Thoracic aorta (tissue), 2 donors: ENCODE measurements around the gene PPP1R13B. TPM values are rescaled to one million over a fixed set of nuclear protein-coding genes. Genes with fewer than 3 reads are reported as not detected.

ENCODE experiments used
- ATAC-seq: fragments of 150-250 bp; one replicate; pipeline ENCODE4 v1.8.0; 2017; ENCODE audit warnings: low read depth; ENCODE audit not compliant: insufficient number of reproducible peaks, low FRiP score
- DNase-seq: peaks from one replicate; pipeline ENCODE4 v3.0.0-alpha.2; 2020; ENCODE audit warnings: low spot score
- H3K27ac ChIP-seq, 2 donors: fragments of 200-600 bp; sonication (generic); 1 replicate in 1 of 2; 2 replicates in 1 of 2; pipeline ENCODE4 v1.5.1; 2016; ENCODE audit warnings: mild to moderate bottlenecking in 2 of 2, moderate library complexity in 2 of 2
- H3K27me3 ChIP-seq: fragments of 200-600 bp; sonication (generic); replicated peaks from 2 replicates; pipeline ENCODE4 v1.6.0; 2016; ENCODE audit warnings: mild to moderate bottlenecking; ENCODE audit not compliant: insufficient read depth
- H3K36me3 ChIP-seq: fragments of 200-600 bp; sonication (generic); one replicate; pipeline ENCODE4 v1.5.1; 2016
- H3K4me1 ChIP-seq, 2 donors: fragments of 200-600 bp; sonication (generic); 1 replicate in 1 of 2; 2 replicates in 1 of 2; pipeline versions ENCODE4 v1.5.1 to v1.6.0; 2016; ENCODE audit warnings: low read depth in 2 of 2, mild to moderate bottlenecking in 1 of 2; ENCODE audit not compliant: control insufficient read depth in 1 of 2
- H3K4me3 ChIP-seq: fragments of 200-600 bp; sonication (generic); 2 replicates; pipeline ENCODE4 v1.5.1; 2016; ENCODE audit warnings: mild to moderate bottlenecking
- H3K9me3 ChIP-seq: fragments of 200-600 bp; sonication (generic); 2 replicates; pipeline ENCODE4 v1.5.1; 2016
- CTCF ChIP-seq: fragments of 200-600 bp; sonication (generic); IDR thresholded peaks from one replicate; pipeline ENCODE4 v1.5.1; 2019; ENCODE audit warnings: antibody characterized with exemption
- total RNA-seq, 2 donors: library from RNA; depleted of rRNA; stranded (reverse); fragments of >200 nt; gene quantifications; one replicate each; pipeline versions ENCODE4 v1.1.0 to v1.2.3, GENCODE V29; 2016

PPP1R13B gene
- total RNA-seq, 2 donors from 2014 or later, result 10.7 to 15.3 TPM

- peaks cover 8 to 24% of the 10 kb centered on the region in 2 donors for H3K4me1 ChIP-seq
- no peaks in the 10 kb centered on the region for H3K36me3 ChIP-seq
- peak overlapping the region; percentile 72 for H3K4me3 ChIP-seq
- H3K9me3 ChIP-seq, result no peaks in the 10 kb centered on the region
- ATAC-seq (peak; percentile 42), DNase-seq (no peak)
- no peaks in the 10 kb centered on the region for H3K27me3 ChIP-seq
- H3K27ac ChIP-seq, result peak overlapping the region in 1 of 2 donors; percentile 10
- no peak for TF ChIP-seq CTCF
Measured at GRCh38 chr14:103871596-103872480, 24.5 kb upstream of the PPP1R13B start.

- no peak overlapping the region for H3K4me3 ChIP-seq
- ATAC-seq, result no peak
- peaks cover 8 to 24% of the 10 kb centered on the region in 2 donors for H3K4me1 ChIP-seq
- no peak for DNase-seq
- H3K9me3 ChIP-seq, result no peaks in the 10 kb centered on the region
- H3K27me3 ChIP-seq, result no peaks in the 10 kb centered on the region
- H3K27ac ChIP-seq, result no peak overlapping the region
- TF ChIP-seq CTCF, result no peak
- H3K36me3 ChIP-seq, result no peaks in the 10 kb centered on the region
Measured at GRCh38 chr14:103870891-103871595, 23.7 kb upstream of the PPP1R13B start.

- Histone ChIP-seq H3K9me3 (no peaks in the 10 kb centered on the region), H3K27me3 (no peaks in the 10 kb centered on the region), H3K4me1 (peaks cover 8 to 24% of the 10 kb centered on the region in 2 donors), H3K27ac (no peak overlapping the region), H3K36me3 (no peaks in the 10 kb centered on the region), H3K4me3 (no peak overlapping the region)
- ATAC-seq (no peak), DNase-seq (no peak)
- no peak for TF ChIP-seq CTCF
Measured at GRCh38 chr14:103870144-103870876, 22.9 kb upstream of the PPP1R13B start.

GRCh38 chr14:103869406-103870143 lies 22.2 kb upstream of the PPP1R13B start:
- Histone ChIP-seq H3K36me3 (no peaks in the 10 kb centered on the region), H3K9me3 (no peaks in the 10 kb centered on the region), H3K27ac (no peak overlapping the region), H3K27me3 (no peaks in the 10 kb centered on the region), H3K4me3 (no peak overlapping the region), H3K4me1 (peaks cover 8 to 24% of the 10 kb centered on the region in 2 donors)
- TF ChIP-seq CTCF, result no peak
- ATAC-seq (no peak), DNase-seq (no peak)
